Dermis blood vessel endothelial cell (primary cell): ENCODE results near the gene RPS3A. TPM values are rescaled to one million over a fixed set of nuclear protein-coding genes. Genes with fewer than 3 reads are reported as not detected.
"Not testable (repeated sequence)": the region's sequence is repeated elsewhere in the genome, so short reads cannot be mapped to it uniquely, and the experiment has no call there.

ENCODE experiments used
- DNase-seq: peaks from one replicate; pipeline ENCODE4 v3.0.0; 2010
- total RNA-seq: library from RNA; depleted of rRNA; stranded (reverse); fragments of >200 nt; gene quantifications from 2 replicates; pipeline ENCODE4 v1.2.3, GENCODE V29; 2014

Gene RPS3A
- total RNA-seq, 1 donor from 2014 or later = 3,064 TPM

DNA sequence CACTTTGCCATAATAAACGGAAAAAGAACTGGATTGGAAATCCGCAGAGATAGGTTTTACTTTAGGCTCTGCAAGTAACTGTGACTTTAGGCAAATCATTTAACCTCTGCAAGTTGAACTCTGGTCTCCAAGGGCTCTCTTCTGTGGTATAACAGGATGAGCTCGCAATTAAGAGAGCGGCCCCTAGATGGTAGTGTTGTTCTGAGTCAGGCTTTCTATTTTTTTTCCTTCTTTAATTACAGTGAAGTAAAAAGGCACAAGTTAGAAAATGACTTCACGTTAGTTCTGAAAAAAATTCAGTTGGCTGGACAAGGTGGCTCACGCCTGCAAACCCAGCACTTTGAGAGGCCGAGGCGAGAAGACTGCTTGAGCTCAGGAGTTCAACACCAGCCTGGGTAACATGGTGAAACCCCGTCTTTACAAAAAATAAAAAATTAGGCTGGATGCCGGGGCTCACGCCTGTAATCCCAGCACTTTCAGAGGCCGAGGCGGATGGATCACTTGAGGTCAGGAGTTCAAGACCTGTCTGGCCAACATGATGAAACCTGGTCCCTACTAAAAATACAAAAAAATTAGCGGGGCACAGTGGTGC is 18.0 kb downstream of the RPS3A start:
- DNase-seq = peak; percentile 83

DNA sequence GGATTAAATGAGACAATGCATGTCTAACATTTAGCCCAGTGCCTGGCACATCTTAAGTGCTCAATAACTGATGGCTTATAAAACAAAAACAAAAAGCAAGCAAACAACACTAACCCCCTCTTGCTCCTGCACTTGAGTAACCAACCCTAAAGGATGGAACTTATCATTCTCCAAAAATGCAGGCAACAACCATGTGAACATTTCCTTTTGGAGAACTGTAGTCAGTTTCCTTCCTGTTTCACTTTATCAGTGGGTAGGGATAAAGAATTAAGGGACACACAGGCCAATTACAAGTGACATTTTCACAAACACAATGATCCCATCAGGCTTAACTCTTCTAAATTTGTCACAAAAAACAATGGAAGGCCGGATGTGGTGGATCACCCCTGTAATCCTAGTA is 30.4 kb downstream of the RPS3A start:
- DNase-seq = peak; percentile 74

DNA sequence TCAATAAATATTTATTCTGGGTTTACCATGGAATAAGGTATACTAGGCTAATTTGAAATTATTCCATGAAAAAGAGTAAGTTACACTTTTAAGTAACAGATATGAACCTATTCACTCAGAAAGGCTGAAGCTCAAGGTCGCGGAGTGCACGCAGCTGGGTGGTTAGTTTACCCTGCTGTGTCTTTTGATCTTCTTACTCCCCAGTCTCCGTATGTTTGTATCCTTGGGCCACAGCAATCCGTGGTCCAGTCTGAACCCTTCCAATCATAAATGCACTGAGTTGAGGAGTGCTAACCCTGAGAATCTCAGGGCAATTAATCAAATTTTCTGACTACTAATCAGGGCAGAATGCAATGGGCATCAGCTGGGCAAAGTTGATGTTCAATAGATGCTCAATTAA is 33.9 kb downstream of the RPS3A start:
- DNase-seq = no peak

DNA sequence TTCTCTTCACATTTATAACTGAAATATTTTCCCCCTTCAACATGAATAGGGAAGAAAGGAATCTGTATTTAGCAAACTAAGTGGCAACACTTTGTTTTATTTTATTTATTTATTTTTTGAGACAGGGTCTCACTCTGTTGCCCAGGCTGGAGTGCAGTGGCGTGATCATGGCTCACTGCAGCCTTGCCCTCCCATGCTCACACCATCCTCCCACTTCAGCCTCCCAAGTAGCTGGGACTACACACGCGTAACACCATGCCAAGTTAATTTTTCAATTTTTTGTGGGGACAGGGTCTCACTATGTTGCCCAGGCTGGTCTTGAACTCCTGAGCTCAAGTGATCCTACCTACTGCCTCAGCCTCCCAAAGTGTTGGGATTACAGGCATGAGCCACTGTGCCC is 36.6 kb downstream of the RPS3A start:
- DNase-seq = not testable (repeated sequence)

DNA sequence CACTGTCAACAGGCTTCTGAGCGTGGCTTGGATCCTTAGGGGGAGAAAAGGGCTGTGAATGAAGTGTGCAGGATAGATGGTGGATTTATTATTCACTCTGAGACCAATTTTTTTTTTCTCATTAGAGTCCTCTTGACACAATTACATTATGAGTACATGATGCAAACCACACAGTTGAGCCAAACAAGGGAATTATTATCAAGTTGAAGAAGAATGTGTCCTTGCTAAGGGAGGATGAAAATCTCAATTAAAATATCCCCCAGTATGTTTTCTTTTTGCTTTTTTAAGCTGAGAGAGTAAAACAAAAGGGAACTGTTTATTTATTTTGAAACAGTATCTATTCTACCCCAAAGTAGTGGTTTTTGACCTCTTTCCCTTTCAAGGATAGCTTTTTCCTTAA is 40.4 kb downstream of the RPS3A start:
- no peak for DNase-seq

DNA sequence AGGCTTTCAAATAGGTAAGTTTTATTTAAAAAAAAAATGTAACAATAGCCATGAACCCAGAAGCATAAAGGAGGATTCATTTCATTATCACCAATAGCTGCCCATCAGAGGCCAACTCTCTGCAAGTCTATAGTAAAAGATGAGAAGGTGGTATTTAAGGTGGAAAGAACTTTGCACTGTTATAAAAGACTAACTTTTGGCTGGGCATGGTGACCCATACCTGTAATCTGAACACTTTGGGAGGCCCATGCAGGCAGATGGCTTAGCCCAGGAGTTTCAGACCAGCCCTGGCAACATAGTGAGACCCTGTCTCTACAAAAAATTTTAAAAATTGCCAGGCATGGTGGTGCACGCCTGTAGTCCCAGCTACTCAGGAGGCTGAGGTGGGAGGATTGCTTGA is 43.3 kb downstream of the RPS3A start:
- no peak for DNase-seq

DNA sequence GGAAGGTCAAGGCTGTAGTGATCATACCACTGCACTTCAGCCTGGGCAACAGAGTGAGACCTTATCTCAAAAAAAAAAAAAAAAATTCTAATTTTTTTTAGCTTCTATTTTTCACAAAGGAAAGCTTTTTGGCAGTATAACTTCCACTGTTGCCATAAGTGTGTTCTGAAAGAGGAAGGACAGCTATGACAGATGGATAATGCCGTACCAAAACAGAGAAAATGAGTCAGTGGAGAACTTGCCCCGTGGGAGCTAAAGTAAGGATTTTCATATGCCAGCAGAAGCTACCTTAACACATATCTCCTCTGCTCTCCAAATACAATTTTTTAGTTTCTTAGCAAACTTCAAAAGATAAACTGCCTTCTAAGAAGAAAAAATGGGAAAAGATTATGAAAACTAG is 43.7 kb downstream of the RPS3A start:
- no peak for DNase-seq

DNA sequence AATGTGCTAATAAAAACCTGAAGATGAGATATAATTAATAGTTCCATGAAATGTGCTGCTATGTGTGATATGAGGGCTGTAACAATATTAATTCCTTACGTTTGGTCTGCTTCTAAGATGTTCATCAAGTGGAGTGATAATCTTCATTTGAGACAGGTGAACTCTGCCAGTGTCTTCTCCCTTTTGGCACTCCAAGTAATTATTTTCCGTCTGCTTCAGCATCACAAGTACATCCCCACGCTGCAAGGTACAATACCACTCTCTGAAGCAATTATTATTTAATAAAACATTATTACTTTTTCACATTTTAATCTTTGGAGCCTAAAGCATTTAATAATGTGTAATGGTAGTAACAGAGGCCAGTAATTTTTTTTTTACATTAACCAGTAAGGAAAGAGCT is 44.4 kb downstream of the RPS3A start:
- DNase-seq = no peak

DNA sequence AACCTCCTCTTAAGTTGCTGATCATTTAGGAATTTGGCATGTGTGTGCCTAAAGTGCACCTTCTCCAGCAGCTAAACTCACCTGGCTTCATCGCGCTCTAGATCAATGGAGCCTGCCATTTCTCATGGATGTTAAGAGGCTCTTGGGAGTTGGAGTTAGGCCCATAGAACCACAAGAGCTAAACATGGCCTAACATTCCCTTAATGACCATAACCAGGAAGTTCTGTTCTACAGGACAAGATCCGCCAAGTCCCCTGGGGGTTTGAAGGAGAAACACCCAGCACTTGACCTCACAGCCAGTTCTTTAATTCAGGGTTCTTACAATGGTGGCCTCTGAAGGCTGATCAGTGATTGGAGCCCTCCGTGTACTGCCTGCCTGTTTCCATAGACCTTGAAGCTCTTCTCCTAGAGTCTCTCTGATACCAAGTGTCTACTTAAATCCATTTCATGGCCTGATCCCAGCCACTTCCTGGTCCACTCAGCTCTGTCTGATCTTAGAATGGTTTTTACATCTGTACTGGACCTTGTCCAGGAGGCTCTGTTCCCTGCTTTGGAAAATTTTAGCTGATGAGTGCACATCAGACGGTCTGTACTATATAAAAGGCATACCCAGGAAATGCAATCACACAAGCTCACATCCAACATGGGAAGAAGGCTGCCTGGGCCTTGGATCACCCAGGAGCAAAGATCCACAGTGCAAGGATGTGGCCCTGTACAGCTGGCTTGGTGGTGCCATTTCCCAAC is 45.1 kb downstream of the RPS3A start:
- DNase-seq = no peak

DNA sequence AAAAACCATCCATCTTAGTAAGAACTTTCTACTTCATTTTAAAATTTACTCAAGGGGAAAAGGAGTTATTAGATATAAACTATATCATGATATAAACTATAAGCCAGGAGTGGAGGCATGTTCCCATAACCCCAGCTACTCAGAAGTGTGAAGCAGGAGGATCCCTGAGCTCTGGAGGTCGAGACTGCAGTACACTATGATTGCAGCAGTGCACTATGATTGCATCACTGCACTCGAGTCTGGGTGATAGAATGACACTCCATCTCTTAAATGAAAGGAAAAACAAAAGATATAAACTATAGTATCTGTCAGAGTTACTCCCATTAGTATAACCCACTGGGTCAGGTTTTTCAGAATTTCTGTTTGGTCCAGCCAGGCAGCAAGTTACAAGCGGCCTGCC is 47.6 kb downstream of the RPS3A start:
- DNase-seq = no peak

DNA sequence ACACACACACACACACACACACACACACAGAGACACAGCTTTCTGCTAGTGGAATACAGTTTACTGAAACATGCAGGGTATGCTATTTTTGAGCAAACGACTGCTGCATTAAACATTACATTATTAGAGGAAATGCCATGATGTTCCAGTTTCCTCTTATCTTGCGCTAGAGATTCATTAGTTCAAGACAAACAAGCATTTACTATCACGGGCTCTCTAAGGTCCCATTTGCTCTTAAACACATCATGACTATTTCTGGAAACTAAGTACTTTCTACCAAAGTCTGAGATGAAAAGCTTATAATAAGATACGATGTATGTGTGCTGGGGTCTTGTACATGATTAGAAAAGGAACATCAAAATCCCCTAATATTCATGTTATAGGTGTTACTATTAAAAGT is 48.8 kb downstream of the RPS3A start:
- DNase-seq = no peak

DNA sequence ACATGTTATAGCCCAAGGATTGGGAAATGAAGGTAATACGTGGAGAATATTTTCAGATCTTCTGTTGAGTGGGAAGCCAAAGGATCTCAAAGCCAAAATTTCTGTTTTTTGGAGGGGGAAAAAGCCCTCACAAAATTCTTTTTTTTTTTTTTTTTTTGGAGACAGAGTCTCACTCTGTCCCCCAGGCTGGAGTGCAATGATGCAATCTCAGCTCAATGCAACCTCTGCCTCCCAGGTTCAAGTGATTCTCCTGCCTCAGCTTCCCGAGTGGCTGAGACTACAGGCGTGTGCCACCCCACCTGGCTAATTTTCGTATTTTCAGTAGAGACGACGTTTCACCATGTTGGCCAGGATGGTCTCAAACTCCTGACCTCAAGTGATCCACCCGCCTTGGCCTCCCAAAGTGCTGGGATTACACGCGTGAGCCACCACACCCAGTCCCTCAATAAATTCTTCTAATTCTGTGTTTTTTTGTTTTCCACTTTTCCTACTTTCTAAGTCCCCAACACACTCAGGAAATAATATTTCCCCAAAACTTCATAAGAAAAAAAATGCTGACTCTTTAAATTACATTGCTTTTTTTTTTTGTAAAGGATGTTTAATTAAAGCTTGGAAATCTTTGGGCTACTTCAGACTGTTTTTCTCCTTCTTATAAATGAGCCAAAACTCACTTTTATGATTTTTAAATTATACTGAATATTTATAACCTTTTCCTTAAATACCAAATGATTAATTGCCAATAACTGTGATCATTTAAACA is 51.6 kb downstream of the RPS3A start:
- DNase-seq = no peak

DNA sequence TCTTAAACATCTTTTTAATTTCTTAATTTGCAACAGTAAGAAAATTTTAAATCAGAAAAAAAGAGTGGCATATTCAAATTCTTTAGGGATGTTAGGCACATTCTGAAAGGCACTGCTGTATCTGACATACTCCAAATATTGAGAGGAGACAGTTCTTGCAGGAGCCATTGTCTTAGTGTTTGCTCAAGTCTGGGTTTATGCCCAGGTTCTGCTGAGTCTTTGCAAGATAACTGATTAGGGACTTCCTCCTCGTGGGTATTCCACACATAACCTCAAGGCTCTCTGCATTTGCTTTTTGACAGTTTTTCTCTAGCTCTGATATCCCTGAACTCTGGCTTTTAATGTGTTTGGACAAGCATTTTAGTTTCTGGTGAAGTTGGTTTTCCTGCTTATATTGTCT is 52.6 kb downstream of the RPS3A start:
- DNase-seq = peak; percentile 22

DNA sequence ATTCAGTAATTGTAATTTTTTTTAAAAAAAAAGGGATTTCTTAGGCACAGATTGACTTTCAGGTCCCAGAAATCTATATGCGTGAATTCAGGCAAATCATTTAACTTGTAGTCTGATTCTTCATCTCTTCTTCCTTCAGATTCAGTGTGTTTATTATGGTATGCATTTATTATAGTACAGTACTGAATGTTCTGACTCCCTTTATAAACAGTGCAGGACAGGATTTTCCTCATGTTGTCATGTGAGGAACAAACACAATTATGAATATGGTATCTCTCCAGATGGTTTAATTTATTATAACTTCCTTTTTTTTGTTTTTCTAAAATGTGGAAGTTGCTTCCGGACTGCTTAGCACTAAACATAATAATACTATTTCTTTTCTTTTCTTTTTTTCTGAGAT is 54.2 kb downstream of the RPS3A start:
- DNase-seq = no peak

Other genes with a start within 250 kb of the RPS3A start
- 52.4 and 85.2 TPM in 2 replicates for gene LRBA, start 84.3 kb upstream of the RPS3A start, total RNA-seq
- gene PRSS48, start 177.5 kb downstream of the RPS3A start, total RNA-seq = not detected in 2 replicates
- 50.2 and 67.3 TPM in 2 replicates for gene SH3D19, start 226.0 kb downstream of the RPS3A start, total RNA-seq